WERI-Rb-1 (cell line): ENCODE data around the gene SH3BP1.
"Not testable (repeated sequence)": the region's sequence is repeated elsewhere in the genome, so short reads cannot be mapped to it uniquely, and the experiment has no call there.

Source experiments
- DNase-seq: peaks from one replicate; pipeline ENCODE4 v3.0.0-alpha.2; 2020
- H3K27ac ChIP-seq: fragments of 250-450 bp; sonication (Bioruptor Pico); 2 replicates; pipeline ENCODE4 v1.5.1; 2020; ENCODE audit warnings: mild to moderate bottlenecking, moderate library complexity
- H3K27me3 ChIP-seq: fragments of 250-450 bp; sonication (Bioruptor Pico); 2 replicates; pipeline ENCODE4 v1.5.1; 2021; ENCODE audit warnings: mild to moderate bottlenecking, low read depth, moderate library complexity; ENCODE audit not compliant: insufficient read depth, severe bottlenecking
- H3K36me3 ChIP-seq: fragments of 250-450 bp; sonication (Bioruptor Pico); 2 replicates; pipeline ENCODE4 v1.5.1; 2020; ENCODE audit warnings: mild to moderate bottlenecking, moderate library complexity
- H3K4me3 ChIP-seq: 2 replicates; pipeline ENCODE4 v1.5.1; 2011; ENCODE audit warnings: low read depth, mild to moderate bottlenecking, control low read depth, low read length
- H3K9me3 ChIP-seq: fragments of 250-450 bp; sonication (Bioruptor Pico); 2 replicates; pipeline ENCODE4 v1.5.1; 2021; ENCODE audit warnings: mild to moderate bottlenecking, moderate library complexity; ENCODE audit not compliant: severe bottlenecking
- CTCF ChIP-seq: IDR thresholded peaks from 2 replicates; pipeline ENCODE4 v1.5.1; 2011; ENCODE audit warnings: low read depth, mild to moderate bottlenecking, control low read depth, inconsistent platforms, low read length

The SH3BP1 gene

GRCh38 chr22:37690901-37691504, 51.5 kb downstream of the SH3BP1 start:
- DNase-seq = no peak
- H3K27ac ChIP-seq = no peak overlapping the region
- no peak overlapping the region for H3K4me3 ChIP-seq
- H3K27me3 ChIP-seq = no peaks in the 10 kb centered on the region
- H3K36me3 ChIP-seq = peaks cover 42% of the 10 kb centered on the region
- TF ChIP-seq CTCF = no peak
- no peaks in the 10 kb centered on the region for H3K9me3 ChIP-seq

- Histone ChIP-seq H3K9me3 (no peaks in the 10 kb centered on the region), H3K4me3 (no peak overlapping the region), H3K36me3 (peaks cover 42% of the 10 kb centered on the region), H3K27me3 (no peaks in the 10 kb centered on the region), H3K27ac (no peak overlapping the region)
- TF ChIP-seq CTCF = no peak
- DNase-seq = no peak
Measured at GRCh38 chr22:37692627-37693285, 53.3 kb downstream of the SH3BP1 start.

- DNase-seq, H3K9me3 ChIP-seq, H3K4me3 ChIP-seq, H3K27ac ChIP-seq, H3K27me3 ChIP-seq: not testable (repeated sequence)
- peaks cover 32% of the 10 kb centered on the region for H3K36me3 ChIP-seq
Measured at GRCh38 chr22:37694131-37694530, 54.7 kb downstream of the SH3BP1 start.

GRCh38 chr22:37696260-37696656, 56.8 kb downstream of the SH3BP1 start:
- not testable (repeated sequence) for H3K27ac ChIP-seq, DNase-seq, H3K4me3 ChIP-seq, H3K27me3 ChIP-seq, H3K9me3 ChIP-seq
- peaks cover 19% of the 10 kb centered on the region for H3K36me3 ChIP-seq

GRCh38 chr22:37696657-37697537, 57.4 kb downstream of the SH3BP1 start, which contains the start of gene TRIOBP:
TRIOBP (plus strand) TSS chr22:37697048; CDS start chr22:37701366, 4,318 bp downstream.
- no peaks in the 10 kb centered on the region for H3K9me3 ChIP-seq
- H3K4me3 ChIP-seq = no peak within 1 kb of the TSS; the same call in 1 of the 2 replicates
- peak; percentile 97 for DNase-seq
- no peak within 1 kb of the TSS for H3K27ac ChIP-seq
- H3K27me3 ChIP-seq = no peaks in the 10 kb centered on the region
- H3K36me3 ChIP-seq = peaks cover 13% of the 10 kb centered on the region
- TF ChIP-seq CTCF = peak; percentile 77

GRCh38 chr22:37697538-37697835, 58.0 kb downstream of the SH3BP1 start:
- H3K27ac ChIP-seq = no peak overlapping the region

More at GRCh38 chr22:37697538-37697835, 58.0 kb downstream of the SH3BP1 start:
- Histone ChIP-seq H3K9me3 (no peaks in the 10 kb centered on the region), H3K4me3 (no peak overlapping the region), H3K36me3 (peaks cover 12% of the 10 kb centered on the region), H3K27me3 (no peaks in the 10 kb centered on the region)
- no peak for DNase-seq
- no peak for TF ChIP-seq CTCF
